Naive B cell (primary cell): ENCODE measurements around the gene ADARB1. TPM values are rescaled to one million over a fixed set of nuclear protein-coding genes. Genes with fewer than 3 reads are reported as not detected.
A peak's percentile ranks its signal among the peaks of the same experiment; 100 is the strongest.

Experiments used
- ATAC-seq, 2 donors: fragments of 150-1000 bp; cut with Tn5 transposase; 2 replicates each; pipeline ENCODE4 v1.10.0; 2021; ENCODE audit warnings: low read depth in 2 of 2, mild to moderate bottlenecking in 2 of 2, moderate library complexity in 2 of 2
- DNase-seq: peaks from one replicate; pipeline ENCODE4 v3.0.0; 2022
- H3K27ac Mint-ChIP-seq, 6 donors: one replicate each; pipeline ENCODE4 v1.8.0; 2020 to 2022; ENCODE audit warnings: mild to moderate bottlenecking in 6 of 6, mixed read lengths in 6 of 6, moderate library complexity in 5 of 6, inconsistent platforms in 2 of 6
- H3K27me3 Mint-ChIP-seq, 3 donors: one replicate each; pipeline ENCODE4 v1.8.0; 2021 to 2022; ENCODE audit warnings: mixed read lengths in 3 of 3, mild to moderate bottlenecking in 1 of 3
- H3K36me3 Mint-ChIP-seq, 2 donors: one replicate each; pipeline ENCODE4 v1.8.0; 2020 to 2022; ENCODE audit warnings: mixed read lengths in 2 of 2, inconsistent platforms in 1 of 2, mild to moderate bottlenecking in 1 of 2
- H3K4me1 Mint-ChIP-seq, 3 donors: one replicate each; pipeline ENCODE4 v1.8.0; 2020 to 2022; ENCODE audit warnings: mixed read lengths in 3 of 3, inconsistent platforms in 1 of 3, mild to moderate bottlenecking in 1 of 3, moderate library complexity in 1 of 3
- H3K4me3 Mint-ChIP-seq, 8 donors: one replicate each; pipeline ENCODE4 v1.8.0; 2020 to 2022; ENCODE audit warnings: mild to moderate bottlenecking in 8 of 8, mixed read lengths in 8 of 8, moderate library complexity in 8 of 8, inconsistent platforms in 2 of 8
- H3K9me3 Mint-ChIP-seq, 7 donors: one replicate each; pipeline ENCODE4 v1.8.0; 2020 to 2022; ENCODE audit warnings: mixed read lengths in 7 of 7, mild to moderate bottlenecking in 5 of 7, inconsistent platforms in 2 of 7, moderate library complexity in 1 of 7
- polyA plus RNA-seq, 6 donors: library from polyadenylated mRNA; unstranded; fragments of 300-500 nt; fragmentation: Illumina TruSeq; gene quantifications; one replicate each; pipeline ENCODE4 v1.2.3, GENCODE V29; 2021; ENCODE audit warnings: low read depth in 6 of 6

The ADARB1 gene
- polyA plus RNA-seq, 6 donors from 2014 or later = 19.9 to 63.5 (median 28.7) TPM

- Mint-ChIP-seq H3K4me1 (peaks cover 0 to 10% (median 3%) of the 10 kb centered on the region in 3 donors), H3K9me3 (peaks cover 5 to 10% (median 8%) of the 10 kb centered on the region in 7 donors), H3K27ac (peak overlapping the region in 1 of 6 donors; percentile 81), H3K27me3 (no peaks in the 10 kb centered on the region), H3K36me3 (peaks cover 36 to 44% of the 10 kb centered on the region in 2 donors), H3K4me3 (no peak overlapping the region)
- DNase-seq (no peak), ATAC-seq (no peak)
Measured at GRCh38 chr21:45217010-45217409, 142.6 kb downstream of the ADARB1 start.

GRCh38 chr21:45219517-45219916 is 145.1 kb downstream of the ADARB1 start:
- no peak overlapping the region for H3K4me3 Mint-ChIP-seq
- peaks cover 35 to 36% of the 10 kb centered on the region in 2 donors for H3K36me3 Mint-ChIP-seq
- DNase-seq (no peak), ATAC-seq (no peak)
- H3K27ac Mint-ChIP-seq = no peak overlapping the region
- no peaks in the 10 kb centered on the region for H3K27me3 Mint-ChIP-seq
- peaks cover 5 to 10% (median 8%) of the 10 kb centered on the region in 7 donors for H3K9me3 Mint-ChIP-seq
- H3K4me1 Mint-ChIP-seq = peaks cover 0 to 10% (median 3%) of the 10 kb centered on the region in 3 donors

DNA sequence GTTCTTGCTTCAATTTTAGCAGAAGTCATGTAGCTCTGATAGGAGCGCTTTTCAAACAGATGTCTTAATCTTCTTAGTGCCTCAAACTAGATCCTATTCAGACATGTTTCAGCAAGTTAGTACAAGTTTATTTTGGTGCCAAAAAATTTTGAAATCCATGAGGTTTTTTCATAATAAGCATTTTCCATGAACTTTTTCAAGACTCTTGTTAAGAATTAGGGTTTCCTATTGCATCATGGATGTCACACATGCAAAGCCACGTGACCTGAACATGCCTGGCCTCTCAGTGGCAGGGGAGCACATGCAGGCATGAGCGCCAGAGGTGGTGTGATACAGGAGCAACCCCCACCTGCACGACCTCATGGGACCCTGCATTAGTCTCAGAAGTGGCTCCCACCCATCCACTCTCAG is 145.7 kb downstream of the ADARB1 start:
- peaks cover 5 to 10% (median 8%) of the 10 kb centered on the region in 7 donors for H3K9me3 Mint-ChIP-seq
- H3K27me3 Mint-ChIP-seq = no peaks in the 10 kb centered on the region
- peaks cover 0 to 10% (median 3%) of the 10 kb centered on the region in 3 donors for H3K4me1 Mint-ChIP-seq
- DNase-seq = no peak
- peaks cover 30 to 36% of the 10 kb centered on the region in 2 donors for H3K36me3 Mint-ChIP-seq
- no peak overlapping the region for H3K4me3 Mint-ChIP-seq
- no peak for ATAC-seq
- H3K27ac Mint-ChIP-seq = no peak overlapping the region

- no peak overlapping the region for H3K27ac Mint-ChIP-seq
- peaks cover 5 to 10% (median 8%) of the 10 kb centered on the region in 7 donors for H3K9me3 Mint-ChIP-seq
- H3K4me3 Mint-ChIP-seq = no peak overlapping the region
- no peak for DNase-seq
- ATAC-seq = no peak
- no peaks in the 10 kb centered on the region for H3K27me3 Mint-ChIP-seq
- peaks cover 0 to 10% (median 7%) of the 10 kb centered on the region in 3 donors for H3K4me1 Mint-ChIP-seq
- peaks cover 30 to 36% of the 10 kb centered on the region in 2 donors for H3K36me3 Mint-ChIP-seq
Measured at GRCh38 chr21:45220714-45221490, 146.5 kb downstream of the ADARB1 start.

- H3K4me3 Mint-ChIP-seq = no peak overlapping the region
- ATAC-seq (no peak), DNase-seq (no peak)
- peaks cover 7 to 15% (median 13%) of the 10 kb centered on the region in 3 donors for H3K4me1 Mint-ChIP-seq
- no peaks in the 10 kb centered on the region for H3K27me3 Mint-ChIP-seq
- H3K36me3 Mint-ChIP-seq = peaks cover 24 to 27% of the 10 kb centered on the region in 2 donors
- H3K27ac Mint-ChIP-seq = peak overlapping the region in 1 of 6 donors; percentile 47
- H3K9me3 Mint-ChIP-seq = peaks cover 2 to 7% (median 5%) of the 10 kb centered on the region in 7 donors
Measured at GRCh38 chr21:45222001-45222400, 147.6 kb downstream of the ADARB1 start.

- peaks cover 9 to 12% of the 10 kb centered on the region in 2 donors for H3K36me3 Mint-ChIP-seq
- no peaks in the 10 kb centered on the region for H3K27me3 Mint-ChIP-seq
- peak overlapping the region in 3 of 6 donors; percentile 39 to 59 (median 41) for H3K27ac Mint-ChIP-seq
- no peaks in the 10 kb centered on the region for H3K9me3 Mint-ChIP-seq
- ATAC-seq (no peak), DNase-seq (no peak)
- H3K4me3 Mint-ChIP-seq = peak overlapping the region in 1 of 8 donors; percentile 52
- peaks cover 7 to 23% (median 8%) of the 10 kb centered on the region in 3 donors for H3K4me1 Mint-ChIP-seq
Measured at GRCh38 chr21:45223236-45224185, 149.1 kb downstream of the ADARB1 start.

DNA sequence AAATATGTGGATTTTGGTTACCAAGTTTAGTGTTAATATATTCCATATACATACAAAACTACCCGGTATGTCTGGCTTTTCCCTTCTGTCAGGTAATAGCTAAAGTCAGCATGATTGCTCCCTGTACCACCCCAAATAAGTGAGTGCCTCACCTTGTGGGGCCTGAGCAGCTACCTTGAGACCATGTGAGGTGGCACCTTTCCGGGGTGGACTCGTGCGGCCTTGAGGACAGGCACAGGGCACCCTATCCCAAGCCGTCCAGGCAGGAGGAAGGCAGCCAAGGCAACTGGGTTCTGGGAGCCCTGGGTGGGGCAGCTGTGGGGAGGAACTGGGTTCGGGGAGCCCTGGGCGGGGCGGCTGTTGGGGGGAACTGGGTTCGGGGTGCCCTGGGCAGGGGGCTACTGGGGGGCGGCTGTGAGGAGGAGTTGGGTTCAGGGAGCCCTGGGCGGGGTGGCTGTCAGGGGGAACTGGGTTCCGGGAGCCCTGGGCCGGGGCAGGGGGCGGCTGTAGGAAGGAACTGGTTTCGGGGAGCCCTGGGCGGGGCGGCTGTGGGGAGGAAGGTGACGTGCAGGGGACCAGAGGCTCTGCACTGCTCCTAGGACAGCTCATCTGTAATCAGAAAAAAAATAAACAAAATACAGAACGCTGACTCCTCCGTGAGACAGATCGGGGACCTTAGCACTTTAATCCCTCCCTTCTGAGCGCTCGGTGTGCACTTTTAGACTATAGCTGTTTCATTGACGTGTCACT is 150.0 kb downstream of the ADARB1 start:
- H3K4me1 Mint-ChIP-seq = peaks cover 7 to 23% (median 8%) of the 10 kb centered on the region in 3 donors
- ATAC-seq (no peak), DNase-seq (no peak)
- H3K27me3 Mint-ChIP-seq = no peaks in the 10 kb centered on the region
- H3K27ac Mint-ChIP-seq = peak overlapping the region in 3 of 6 donors; percentile 41 to 69 (median 57)
- H3K36me3 Mint-ChIP-seq = peaks cover 5 to 9% of the 10 kb centered on the region in 2 donors
- peaks cover 0 to 2% (median 0%) of the 10 kb centered on the region in 7 donors for H3K9me3 Mint-ChIP-seq
- peak overlapping the region in 1 of 8 donors; percentile 32 for H3K4me3 Mint-ChIP-seq

DNA sequence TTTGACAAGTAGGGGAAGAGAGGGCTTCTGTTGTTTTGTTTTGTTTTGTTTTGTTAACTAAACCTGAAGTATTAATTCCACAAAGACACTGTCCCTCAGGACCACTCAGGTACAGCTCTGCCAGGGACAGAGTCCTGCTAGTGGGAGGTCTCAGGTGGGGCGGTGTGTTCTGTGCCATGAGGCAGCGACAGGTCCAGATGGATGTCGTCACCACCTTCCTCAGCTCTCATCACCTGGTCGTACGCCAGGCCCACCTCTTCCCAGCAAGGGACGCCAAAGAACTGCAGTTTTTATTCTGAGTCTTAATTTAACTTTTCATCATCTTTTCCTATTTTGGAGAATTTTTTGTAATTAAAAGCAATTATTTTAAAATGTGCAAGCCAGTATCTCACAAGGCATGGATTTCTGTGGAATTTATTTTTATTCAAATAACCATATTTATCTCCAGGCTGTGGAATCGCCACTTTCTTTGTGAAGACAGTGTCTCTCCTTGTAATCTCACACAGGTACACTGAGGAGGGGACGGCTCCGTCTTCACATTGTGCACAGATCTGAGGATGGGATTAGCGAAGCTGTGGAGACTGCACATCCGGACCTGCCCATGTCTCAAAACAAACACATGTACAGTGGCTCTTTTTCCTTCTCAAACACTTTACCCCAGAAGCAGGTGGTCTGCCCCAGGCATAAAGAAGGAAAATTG is 150.8 kb downstream of the ADARB1 start:
- Mint-ChIP-seq H3K9me3 (peaks cover 0 to 2% (median 0%) of the 10 kb centered on the region in 7 donors), H3K4me1 (peaks cover 7 to 23% (median 8%) of the 10 kb centered on the region in 3 donors), H3K4me3 (no peak overlapping the region), H3K36me3 (peaks cover 5 to 9% of the 10 kb centered on the region in 2 donors), H3K27ac (peak overlapping the region in 4 of 6 donors; percentile 4 to 69 (median 42)), H3K27me3 (no peaks in the 10 kb centered on the region)
- DNase-seq (no peak), ATAC-seq (no peak)

- Mint-ChIP-seq H3K27ac (peak overlapping the region in 3 of 6 donors; percentile 14 to 75 (median 39)), H3K27me3 (no peaks in the 10 kb centered on the region), H3K9me3 (peaks cover 0 to 2% (median 0%) of the 10 kb centered on the region in 7 donors), H3K4me3 (no peak overlapping the region), H3K36me3 (peaks cover 5 to 7% of the 10 kb centered on the region in 2 donors), H3K4me1 (peaks cover 7 to 23% (median 8%) of the 10 kb centered on the region in 3 donors)
- no peak for ATAC-seq
- no peak for DNase-seq
Measured at GRCh38 chr21:45225741-45226327, 151.5 kb downstream of the ADARB1 start.

GRCh38 chr21:45226540-45227326 is 152.4 kb downstream of the ADARB1 start:
- peak overlapping the region in 5 of 6 donors; percentile 45 to 86 (median 71) for H3K27ac Mint-ChIP-seq
- H3K4me3 Mint-ChIP-seq = no peak overlapping the region
- no peaks in the 10 kb centered on the region for H3K36me3 Mint-ChIP-seq
- H3K4me1 Mint-ChIP-seq = peaks cover 7 to 23% (median 8%) of the 10 kb centered on the region in 3 donors
- DNase-seq (no peak), ATAC-seq (peak; percentile 68 to 72)
- peaks cover 0 to 2% (median 0%) of the 10 kb centered on the region in 7 donors for H3K9me3 Mint-ChIP-seq
- H3K27me3 Mint-ChIP-seq = no peaks in the 10 kb centered on the region

DNA sequence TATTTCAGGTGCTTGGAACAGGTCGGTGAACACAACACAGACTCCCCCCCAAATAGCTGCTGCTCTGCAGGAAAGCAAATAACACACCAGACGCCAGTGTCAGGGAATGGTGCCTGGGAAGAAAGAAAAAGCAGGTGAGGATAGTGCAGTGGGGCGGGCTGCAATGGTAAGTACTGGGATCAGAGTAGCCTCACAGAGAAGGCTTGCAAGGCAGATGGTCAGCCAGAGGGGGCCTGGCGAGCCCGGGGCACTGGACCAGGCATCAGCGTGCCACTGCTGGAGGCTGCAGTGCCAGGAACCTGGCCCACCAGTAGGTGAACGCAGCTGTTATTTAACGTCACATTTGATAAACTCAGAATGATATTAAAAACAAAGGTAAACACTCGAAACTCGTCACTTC is 153.4 kb downstream of the ADARB1 start:
- H3K9me3 Mint-ChIP-seq = peaks cover 0 to 2% (median 0%) of the 10 kb centered on the region in 7 donors
- ATAC-seq (no peak), DNase-seq (no peak)
- no peak overlapping the region for H3K4me3 Mint-ChIP-seq
- H3K27me3 Mint-ChIP-seq = no peaks in the 10 kb centered on the region
- peak overlapping the region in 2 of 6 donors; percentile 16 to 50 for H3K27ac Mint-ChIP-seq
- H3K36me3 Mint-ChIP-seq = no peaks in the 10 kb centered on the region
- H3K4me1 Mint-ChIP-seq = peaks cover 7 to 23% (median 8%) of the 10 kb centered on the region in 3 donors
